Ramos (cell line): ENCODE data around the gene MTF2.
"Not testable (repeated sequence)": the region's sequence is repeated elsewhere in the genome, so short reads cannot be mapped to it uniquely, and the experiment has no call there.

ENCODE experiments used
- in situ Hi-C: fragments of 300-500 bp; cut with MboI; formaldehyde crosslinking; loops from one replicate; pipeline ENCODE4 v1.14.3; 2022; ENCODE audit warnings: low sequenced_read_pairs; ENCODE audit not compliant: unreplicated experiment

The MTF2 gene

DNA sequence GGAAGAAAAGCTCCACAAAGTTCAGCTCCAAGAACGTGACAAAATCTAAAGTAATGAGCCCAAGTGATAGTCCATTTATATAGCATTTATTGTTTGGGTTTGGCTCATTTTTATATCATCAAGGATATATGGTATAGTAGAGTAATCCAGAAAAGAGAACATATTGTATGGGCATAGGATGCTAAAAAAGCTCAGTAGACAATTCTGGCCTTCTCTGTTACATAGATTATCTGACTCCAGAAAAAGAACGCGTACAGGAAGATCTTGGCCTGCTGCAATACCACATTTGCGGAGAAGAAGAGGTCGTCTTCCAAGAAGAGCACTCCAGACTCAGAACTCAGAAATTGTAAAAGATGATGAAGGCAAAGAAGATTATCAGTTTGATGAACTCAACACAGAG is 57.4 kb downstream of the MTF2 start:
- in situ Hi-C loops: no loop called here

DNA sequence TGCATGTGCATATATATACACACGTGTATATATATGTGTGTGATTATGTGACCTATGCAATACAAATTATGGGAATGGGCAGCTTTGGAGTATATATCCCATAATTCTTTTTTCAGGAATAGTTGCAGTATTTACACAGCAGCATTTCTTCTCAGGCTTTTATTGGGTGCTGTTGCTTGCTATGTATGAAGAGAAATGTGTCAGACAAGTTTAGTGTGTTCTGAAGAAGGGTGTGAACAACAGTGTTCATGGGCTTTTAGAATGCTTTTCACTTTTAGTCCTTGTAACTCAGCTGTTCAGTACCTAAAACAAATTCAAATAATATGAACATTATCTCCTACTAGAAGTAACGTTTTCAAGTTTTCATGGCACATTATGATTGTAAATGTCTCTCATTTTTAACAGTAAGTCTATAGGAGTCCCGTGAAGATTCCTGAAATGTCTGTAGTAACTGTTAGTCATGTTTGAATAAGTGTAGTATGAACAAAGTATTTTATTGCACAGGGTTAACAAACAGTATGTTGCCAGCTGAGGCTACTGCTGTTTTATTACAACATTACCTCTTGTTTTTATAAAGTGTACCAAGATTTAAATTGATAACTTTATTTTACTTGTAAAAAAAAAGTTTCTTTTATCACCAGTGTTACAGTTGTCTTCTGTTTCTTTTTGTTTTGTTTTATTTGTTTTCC is 58.7 kb downstream of the MTF2 start:
- in situ Hi-C loops: no loop called here

DNA sequence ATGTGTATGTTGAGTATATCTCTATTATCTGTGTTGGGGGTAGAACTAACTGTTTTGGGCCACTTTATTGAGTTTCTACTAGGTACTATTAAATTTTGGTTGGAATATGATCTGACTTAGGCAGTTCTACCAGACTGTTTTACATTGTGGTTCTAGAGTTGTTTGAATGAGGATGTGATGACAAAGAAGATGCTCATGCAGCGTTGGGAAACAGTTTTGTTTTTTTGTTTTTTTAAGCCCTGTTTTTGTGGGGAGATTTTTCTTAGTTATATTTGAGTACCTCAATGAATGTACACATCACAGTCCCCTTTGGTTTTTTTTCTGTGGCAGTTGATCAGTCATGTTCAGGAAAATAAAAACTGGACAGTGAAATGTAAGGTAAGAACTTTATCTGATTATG is 61.0 kb downstream of the MTF2 start:
- in situ Hi-C loops: no loop called here

DNA sequence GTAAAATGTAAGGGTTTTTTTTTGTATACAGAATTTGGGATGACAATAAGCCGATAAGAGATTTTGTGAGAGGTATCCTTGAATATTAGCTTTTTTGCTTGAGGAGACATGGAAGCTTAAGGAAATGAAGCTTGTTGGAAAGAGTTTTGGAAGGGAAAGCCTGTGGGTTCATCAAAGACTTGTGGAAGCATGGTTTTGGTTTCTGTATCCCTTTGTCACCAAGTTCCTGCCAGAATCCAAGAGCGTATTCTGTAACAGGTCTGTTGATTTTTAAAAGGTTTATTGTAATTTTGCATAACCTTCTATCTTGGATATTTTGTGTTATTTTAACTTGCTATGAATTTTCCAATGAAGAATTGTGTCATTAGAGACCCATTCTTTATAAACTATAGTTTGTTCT is 63.1 kb downstream of the MTF2 start:
- in situ Hi-C loops: no loop called here

DNA sequence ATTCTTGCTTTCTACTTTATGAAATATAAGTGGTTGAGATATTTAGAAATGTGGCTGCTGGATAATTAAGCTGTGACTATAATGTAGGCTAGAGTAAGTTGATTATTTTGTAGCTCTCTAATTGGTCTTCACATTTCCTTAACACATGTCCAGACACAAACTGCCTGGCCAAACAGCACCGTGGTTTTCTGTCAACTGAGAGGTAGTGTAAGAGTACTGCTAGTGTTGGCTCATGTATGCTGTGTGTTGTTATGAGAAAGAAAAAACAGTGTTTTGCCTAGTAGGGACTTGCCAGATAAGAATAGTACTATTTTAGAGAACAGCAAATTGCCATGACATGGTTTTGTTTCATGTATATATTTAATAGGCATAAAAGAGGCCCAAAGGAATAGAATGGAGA is 64.1 kb downstream of the MTF2 start:
- in situ Hi-C loops: no loop called here

DNA sequence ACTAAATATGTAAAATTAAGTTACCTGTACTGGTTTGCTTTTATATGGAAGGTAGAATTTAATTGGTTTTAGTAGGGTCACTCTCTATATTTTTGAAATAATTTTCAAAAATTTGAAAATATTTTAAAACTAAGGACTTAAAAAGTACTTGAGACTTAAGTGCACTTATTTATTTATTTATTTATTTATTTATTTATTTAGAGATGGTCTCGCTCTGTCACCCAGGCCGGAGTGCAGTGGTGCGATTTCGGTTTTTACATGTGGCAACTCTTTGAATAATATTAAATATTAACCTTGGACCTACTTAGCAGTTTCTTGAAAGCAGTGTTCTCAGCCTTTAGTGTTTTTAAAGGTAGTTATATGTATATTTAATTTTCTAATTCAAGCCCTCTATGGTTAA is 64.7 kb downstream of the MTF2 start:
- in situ Hi-C loops: no loop called here

DNA sequence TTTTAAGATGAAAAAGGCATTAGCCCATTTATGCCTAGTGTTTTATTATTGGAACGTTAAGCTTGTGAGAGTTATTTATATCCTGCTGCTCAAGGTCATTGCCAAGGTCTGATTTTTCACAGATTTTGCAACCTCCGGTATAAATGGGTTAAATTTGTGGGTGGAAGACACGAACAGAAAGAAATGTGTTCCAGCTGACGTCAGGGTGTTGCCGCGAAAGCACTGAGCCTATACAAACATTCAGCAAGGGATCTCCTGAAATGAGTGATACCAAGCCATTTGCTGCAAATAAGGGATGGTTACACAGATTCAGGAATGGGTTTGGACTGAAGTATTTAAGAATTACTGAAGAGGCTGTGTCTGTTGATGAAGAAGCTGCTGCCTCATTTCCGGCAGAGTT is 68.9 kb downstream of the MTF2 start:
- in situ Hi-C loops: no loop called here

DNA sequence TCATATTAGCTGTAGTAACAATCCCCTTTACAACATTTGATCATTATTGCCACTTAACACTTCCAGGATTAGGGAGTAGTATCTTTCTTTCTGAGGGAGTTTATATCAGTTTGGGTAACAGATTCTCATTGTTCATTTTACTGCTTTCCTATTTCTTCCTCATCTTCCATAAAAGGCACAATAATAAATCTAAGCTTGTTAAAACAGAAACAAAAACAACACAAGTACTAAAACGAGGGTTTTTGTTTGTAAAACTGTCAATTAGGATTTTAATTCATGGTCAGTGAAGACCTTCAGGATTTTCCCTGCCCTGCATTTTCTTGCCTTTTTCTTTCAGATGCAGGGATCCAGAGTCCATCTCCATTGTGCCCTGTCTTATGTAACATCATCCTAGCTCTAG is 71.6 kb downstream of the MTF2 start:
- in situ Hi-C loops: no loop called here

DNA sequence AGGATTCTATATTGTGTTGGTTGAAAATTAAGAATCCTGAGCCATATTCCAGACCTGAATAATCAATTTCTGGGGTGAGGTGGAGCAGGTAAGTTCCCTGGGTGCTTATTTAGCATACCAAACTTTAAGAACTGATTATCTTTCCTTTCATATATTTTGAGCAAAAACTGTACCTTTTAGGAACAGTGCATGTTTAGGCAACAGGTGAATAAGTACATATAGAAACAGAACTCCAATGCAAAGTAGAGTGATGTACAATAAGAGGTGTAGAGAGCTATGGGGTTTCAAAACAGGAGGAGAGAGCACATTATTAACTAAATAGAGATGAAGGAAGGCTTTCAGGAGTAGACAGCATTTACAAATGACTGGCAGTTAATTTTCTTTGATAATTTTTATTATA is 72.4 kb downstream of the MTF2 start:
- in situ Hi-C loops: no loop called here

DNA sequence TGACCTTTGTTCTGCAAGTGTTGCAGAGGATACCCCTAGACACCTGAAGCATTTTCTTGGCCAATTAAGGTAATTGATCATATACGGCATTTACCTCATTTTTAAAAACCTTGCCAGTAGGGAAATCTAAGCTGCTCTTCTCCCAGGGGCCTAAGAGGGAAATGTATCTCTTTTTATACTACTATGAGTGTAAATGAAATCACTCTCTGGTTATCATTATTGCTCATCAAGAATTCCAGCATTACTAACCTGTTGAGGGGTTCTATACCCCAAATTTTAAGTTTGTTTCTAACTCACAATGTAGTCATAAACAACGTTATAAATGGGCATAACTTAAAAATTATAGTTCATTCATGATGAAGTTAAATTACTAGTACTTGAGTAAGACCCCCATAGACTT is 73.8 kb downstream of the MTF2 start:
- in situ Hi-C loops: no loop called here

DNA sequence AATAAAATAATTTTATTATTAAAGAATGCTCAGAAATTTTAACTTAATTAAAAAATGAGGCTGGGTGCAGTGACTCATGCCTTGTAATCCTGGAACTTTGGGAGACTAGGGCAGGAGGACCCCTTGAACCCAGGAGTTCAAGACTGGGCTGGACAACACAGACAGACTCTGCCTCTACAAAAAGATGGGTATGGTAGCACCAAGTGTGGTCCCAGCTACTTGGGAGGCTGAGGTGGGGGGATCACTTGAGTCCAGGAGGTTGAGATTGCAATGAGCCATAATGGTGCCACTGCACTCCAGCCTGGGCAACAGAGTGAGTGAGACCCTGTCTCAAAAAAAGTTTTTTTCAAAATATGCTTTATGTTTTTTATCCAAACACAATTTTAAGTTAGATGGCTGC is 75.8 kb downstream of the MTF2 start:
- in situ Hi-C loops: no loop called here

DNA sequence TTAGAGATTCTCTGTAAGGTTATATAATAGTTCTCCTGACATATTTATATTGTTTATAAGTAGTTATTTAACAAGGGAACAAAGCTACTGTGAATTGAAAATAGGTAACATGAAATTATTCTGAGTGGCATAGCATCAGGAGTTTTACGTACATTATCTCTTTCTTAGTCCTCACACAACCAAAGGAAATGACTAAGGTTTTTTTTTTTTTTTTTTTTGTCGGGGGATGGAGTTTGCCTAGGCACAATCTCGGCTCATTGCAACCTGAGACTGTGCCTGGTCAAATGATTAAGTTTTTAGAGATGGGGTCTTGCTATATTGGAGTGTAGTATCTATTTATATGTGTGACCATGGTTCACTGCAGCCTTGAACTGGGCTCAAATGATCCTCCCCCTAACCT is 76.3 kb downstream of the MTF2 start:
- in situ Hi-C loops: no loop called here

DNA sequence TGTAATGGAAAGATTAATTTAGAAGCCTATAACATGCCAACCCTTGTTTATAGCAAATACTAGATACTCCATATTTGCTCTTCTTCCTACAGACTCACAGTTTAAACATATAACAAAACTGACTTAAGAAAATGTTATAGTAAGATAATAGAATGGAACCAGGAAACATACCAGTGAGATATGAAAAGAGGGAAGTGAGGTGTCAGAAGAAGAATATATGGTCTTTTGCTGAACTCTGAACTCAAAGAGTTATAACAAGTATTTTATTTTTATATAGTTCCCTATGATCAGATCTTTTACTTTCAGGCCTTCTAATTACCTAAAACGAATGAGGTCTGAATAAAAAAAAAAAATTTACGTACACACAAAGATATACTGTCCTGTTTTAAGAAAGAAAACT is 80.3 kb downstream of the MTF2 start:
- in situ Hi-C loops: no loop called here

DNA sequence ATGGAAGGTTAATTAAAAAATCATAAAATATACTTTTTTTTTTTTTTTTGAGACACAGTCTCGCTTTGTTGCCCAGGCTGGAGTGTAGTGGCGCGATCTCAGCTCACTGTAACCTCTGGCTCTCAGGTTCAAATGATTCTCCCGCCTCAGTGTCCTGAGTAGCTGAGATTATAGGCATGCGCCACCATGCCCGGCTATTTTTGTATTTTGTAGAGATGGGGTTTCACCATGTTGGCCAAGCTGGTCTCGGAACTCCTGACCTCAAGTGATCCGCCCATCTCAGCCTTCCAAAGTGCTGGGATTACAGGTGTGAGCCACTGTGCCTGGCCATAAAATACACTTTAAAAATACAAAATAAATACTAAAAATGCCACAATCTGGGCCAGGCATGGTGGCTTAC is 84.2 kb downstream of the MTF2 start:
- in situ Hi-C loops: not testable (repeated sequence)

DNA sequence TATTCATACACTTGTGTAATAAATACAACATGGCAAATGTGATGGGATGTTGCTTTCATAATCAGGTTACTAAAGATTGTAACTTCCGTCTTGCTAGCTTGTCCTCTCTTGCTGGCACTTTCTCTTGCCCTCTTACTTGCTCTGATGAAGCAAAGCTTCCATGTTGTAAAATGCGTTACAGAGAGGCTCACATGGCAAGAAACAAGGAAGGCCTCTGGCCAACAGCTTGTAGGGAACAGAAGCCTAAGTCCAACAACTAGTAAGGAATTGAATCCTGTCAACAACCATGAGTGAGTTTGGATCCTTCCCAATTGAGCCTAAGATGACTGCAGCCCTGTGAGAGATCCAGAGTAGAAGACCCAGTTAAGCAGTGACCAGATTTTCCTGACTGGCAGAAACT is 85.7 kb downstream of the MTF2 start:
- in situ Hi-C loops: no loop called here

DNA sequence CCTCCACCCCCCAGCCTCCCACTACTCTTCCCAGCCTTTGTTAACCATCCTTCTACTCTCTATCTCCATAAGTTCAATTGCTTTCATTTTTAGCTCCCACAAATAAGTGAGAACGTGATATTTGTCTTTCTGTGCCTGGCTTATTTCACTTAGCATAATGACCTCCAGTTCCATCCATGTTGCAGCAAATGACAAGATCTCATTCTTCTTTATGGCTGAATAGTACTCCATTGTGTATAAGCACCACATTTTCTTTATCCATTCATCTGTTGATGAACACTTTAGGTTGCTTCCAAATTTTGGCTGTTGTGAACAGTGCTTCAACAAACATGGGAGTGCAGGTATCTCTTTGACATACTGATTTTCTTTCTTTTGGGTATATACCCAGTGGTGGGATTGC is 86.8 kb downstream of the MTF2 start:
- in situ Hi-C loops: not testable (repeated sequence)

DNA sequence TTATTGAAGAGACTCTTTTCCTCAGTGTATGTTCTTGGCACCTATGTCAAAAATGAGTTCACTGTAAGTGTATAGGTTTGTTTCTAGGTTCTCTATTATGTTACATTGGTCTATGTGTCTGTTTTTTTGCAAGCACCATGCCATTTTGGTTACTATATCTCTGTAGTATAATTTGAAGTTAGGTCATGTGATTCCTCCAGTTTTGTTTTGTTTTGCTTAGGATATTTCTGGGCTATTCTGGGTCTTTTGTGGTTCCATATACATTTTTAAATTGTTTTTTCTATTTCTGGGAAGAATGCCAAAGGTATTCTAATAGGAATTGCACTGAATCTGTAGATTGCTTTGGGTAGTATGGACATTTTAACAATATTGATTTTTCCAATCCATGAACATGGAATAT is 87.9 kb downstream of the MTF2 start:
- in situ Hi-C loops: no loop called here

DNA sequence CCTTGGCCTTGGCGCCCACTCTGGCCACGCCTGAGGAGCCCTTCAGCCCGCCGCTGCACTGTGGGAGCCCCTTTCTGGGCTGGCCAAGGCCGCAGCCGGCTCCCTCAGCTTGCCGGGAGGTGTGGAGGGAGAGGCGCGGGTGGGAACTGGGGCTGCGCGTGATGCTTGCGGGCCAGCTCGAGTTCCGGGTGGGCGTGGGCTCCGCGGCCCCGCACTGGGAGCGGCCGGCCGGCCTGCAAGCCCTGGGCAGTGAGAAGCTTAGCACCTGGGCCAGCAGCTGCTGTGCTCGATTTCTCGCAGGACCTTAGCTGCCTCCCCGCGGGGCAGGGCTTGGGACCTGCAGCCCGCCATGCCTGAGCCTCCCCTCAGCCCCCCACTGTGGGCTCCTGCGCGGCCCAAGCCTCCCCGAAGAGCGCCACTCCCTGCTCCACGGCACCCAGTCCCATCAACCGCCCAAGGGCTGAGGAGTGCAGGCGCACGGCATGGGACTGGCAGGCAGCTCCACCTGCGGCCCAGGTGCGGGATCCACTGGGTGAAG is 91.1 kb downstream of the MTF2 start:
- in situ Hi-C loops: not testable (repeated sequence)

DNA sequence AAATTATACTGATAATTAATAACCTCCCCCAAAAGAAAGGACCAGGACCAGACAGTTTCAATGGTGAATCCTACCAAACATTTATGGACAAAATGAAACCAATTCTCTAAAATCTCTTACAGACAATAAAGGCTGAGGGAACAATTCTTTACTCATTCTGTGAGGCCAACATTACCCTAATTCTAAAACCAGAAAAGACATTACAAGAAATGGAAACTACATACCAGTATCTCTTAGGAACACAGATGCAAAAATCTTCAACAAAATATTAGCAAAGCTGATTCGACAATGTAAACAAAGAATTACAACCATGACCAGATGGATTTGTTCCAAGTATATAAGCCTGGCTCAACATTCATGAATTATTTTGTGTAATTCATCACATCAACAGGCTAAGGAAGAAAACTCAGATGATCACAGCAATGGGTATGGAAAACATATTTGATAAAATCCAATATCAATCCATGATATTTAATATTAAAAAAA is 92.5 kb downstream of the MTF2 start:
- in situ Hi-C loops: no loop called here

DNA sequence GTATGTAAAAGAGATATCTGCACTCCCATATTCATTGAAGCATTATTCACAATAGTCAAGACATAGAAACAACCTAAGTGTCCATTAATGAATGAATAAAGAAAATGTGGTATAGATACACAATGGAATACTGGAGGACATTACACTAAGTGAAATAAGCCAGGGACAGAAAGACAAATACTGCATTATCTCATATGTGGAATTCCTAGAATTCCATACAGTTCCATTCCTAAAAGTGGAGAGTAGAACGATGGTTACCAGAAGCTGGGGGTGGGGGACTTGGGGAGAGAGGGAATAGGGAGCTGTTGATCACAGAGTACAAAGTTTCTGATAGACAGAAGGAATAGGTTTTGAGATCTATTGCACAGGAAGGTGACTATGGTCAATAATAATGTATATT is 93.7 kb downstream of the MTF2 start:
- in situ Hi-C loops: no loop called here

DNA sequence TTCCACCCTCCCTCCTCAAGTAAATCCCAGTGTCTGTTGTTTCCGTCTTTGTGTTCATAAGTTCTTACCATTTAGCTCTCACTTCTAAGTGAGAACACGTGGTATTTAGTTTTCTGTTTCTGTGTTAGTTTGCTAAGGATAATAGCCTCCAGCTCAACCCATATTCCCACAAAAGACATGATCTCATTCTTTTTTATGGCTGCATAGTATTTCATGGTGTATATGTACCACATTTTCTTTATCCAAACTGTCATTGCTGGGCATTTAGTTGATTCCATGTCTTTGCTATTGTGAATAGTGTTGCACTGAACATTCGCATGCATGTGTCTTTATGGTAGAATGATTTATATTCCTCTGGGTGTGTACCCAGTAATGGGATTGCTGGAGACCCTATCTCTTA is 95.6 kb downstream of the MTF2 start:
- in situ Hi-C loops: not testable (repeated sequence)

DNA sequence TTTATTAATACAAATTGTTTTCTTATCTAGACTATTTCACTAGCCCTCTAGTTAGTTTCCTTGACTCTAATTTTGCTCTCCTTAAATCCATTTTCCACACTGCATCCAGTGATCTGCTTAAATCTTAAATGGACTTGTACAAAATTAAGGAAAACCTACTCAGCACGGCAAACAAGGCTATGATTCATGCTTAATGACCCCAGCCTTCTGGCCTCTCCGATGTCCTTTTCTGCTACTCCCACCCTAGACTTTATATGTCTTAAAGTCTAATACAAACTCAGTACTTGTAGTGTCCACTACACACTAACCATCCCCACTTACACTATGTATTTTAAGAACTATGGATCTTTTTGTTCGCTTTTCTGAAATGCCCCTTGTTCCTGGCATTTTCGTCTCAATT is 98.9 kb downstream of the MTF2 start:
- in situ Hi-C loops: no loop called here
